SH-SY5Y (cell line): ENCODE measurements around the gene PARD3.

ENCODE experiments used
- GATA2 ChIP-seq: IDR thresholded peaks from 2 replicates; pipeline ENCODE4 v1.6.1; 2011; ENCODE audit warnings: mild to moderate bottlenecking, low read depth, low read length
- GATA3 ChIP-seq: IDR thresholded peaks from 2 replicates; pipeline ENCODE4 v1.6.1; 2011; ENCODE audit warnings: low read depth, mild to moderate bottlenecking, low read length, moderate library complexity

DNA sequence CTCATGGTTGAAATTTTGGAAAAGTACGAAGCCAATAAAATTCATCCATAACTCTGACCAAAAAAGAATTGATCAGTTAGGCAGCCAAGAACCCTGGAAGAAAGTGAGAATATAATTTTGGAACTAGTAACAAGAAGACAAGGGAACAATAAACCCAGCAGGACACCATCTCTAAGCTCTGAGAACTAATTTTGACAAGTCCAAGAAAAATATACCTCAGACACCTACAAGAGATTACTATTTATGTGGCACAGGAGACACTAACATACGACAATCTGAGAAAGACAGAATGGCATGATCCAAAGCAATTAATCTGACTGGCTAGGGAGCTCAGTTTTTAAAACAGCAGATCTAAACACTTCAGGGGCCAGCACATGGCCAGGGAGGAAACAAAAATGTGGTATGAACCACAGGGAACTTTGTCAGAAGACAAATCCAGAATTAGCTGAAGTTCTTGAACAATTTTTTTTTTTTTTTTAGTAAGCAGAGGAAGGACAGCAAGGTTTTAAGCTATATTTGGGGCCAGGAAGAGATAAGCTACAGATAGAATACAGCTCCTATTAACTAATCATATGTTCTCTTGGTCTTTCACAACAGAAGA lies 38.9 kb downstream of the PARD3 start:
- TF ChIP-seq GATA2 (no peak), GATA3 (no peak)
